HG03095 (cell line): ENCODE results near the gene AIMP1.
A peak's percentile ranks its signal among the peaks of the same experiment; 100 is the strongest.
"Not testable (repeated sequence)": the region's sequence is repeated elsewhere in the genome, so short reads cannot be mapped to it uniquely, and the experiment has no call there.

ENCODE experiments used
- ATAC-seq: cut with Tn5 transposase; IDR thresholded peaks from one replicate; pipeline ENCODE4 v1.9.1; 2021; ENCODE audit warnings: moderate library complexity; ENCODE audit not compliant: unreplicated experiment

Gene AIMP1

DNA sequence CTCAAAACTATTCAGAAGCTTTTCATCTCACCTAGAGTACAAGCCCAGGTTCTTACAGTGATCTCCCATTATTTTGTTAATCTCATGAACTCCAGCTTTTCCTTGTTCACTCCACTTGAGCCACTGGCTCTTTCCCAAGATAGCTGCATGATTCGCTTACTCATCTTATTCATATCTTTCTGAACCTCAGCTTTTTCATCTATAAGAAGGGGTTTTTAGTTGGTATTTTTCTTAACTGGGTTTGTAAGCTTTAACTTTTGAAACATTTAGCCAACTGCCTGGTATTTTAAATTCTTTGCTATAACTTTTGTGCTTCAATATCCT lies 28.3 kb downstream of the AIMP1 start:
- no peak for ATAC-seq

DNA sequence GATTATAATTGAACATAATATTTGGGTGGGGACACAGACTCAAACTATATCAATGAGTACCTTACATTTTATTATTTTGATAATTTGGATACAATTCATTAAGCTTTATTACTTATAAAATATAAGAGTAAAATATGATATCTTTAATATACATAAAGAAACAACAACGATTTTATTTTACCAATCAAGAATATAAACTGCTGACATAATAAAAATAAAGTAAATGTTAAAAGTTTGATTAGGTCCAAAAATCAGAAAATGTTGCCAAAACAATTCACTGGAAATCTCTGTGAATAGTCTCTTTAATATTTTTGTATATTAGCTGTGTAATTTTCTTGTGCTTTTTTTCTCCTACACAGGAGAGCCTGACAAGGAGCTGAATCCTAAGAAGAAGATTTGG lies 30.8 kb downstream of the AIMP1 start:
- ATAC-seq: no peak

DNA sequence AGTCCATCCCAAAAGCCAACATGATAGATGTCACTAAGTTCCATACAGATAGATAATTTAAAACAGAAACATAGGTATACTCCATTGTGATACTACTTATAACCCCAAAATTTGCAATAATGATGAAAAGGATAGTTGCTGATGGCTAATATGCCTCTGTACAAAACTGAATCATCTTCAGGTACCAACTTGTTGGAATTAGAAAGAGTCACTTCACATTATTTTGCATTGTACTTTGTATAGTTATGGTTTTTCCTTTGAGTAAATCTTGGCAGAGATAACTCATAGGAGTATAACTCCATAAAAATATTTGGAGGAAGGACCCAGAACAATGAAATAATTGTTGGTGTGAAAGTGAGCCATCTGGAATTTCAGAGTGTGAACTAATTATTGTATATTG lies 34.7 kb downstream of the AIMP1 start:
- no peak for ATAC-seq

- ATAC-seq: no peak
These were observed 37.4 kb downstream of the AIMP1 start for GRCh38 chr4:106353786-106354185.

DNA sequence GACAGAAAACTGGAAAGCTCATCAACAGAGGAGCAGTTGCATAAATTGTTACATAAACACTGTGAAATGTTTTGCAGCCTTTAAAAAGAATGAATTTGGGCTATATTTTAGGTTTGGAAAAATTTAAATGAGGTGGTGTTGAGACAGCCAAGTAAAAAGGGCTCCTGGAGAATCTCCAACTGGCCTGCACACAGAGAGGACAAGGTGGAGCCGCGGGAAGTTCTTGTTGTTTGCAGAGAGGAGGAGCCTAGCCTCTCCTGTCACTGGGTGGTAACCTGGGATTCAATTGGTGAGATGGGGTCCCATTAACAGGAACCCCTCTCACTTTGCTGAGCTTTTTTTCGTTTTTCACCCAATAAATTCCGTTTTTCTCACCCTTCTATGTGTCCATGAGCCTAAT lies 38.8 kb downstream of the AIMP1 start:
- ATAC-seq: no peak

DNA sequence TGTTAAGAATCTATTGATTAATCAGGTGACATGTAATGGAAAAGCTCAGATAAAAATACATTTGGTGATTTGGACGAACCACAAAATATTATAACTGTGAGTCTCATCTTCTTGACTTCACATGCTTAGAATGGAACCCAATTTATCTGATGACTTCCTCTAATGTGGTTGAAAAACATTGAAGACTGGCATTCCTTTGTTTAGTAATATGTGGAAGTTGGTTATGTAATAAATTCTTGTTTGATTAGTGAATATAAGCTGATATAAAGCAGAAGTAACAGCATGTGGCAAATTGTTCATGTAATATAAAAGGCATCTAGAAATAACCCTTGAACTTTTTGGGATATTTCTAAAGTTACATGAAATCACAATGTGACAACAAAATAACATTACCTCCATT lies 42.5 kb downstream of the AIMP1 start:
- ATAC-seq: no peak

- no peak for ATAC-seq
These were observed 45.9 kb downstream of the AIMP1 start for GRCh38 chr4:106362086-106362825.

DNA sequence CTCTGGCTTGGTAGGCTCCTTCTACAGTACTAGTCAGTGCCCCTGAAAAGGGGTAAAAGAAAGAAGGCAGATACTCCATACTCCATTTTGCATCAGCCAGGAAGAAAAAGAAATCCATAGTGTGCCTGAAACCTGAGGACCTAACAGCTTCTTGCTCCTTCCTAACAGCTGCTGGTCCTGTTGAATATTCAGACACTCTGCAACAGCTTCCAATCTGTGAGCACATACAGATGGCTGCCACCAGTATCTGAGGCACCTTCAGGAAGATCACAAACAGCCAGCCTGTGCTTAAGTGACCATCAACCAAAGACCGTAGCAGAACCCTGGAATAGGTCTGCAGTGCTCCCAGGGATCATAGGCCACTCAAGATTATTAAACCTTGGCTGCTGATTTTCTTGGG lies 47.9 kb downstream of the AIMP1 start:
- ATAC-seq: no peak

DNA sequence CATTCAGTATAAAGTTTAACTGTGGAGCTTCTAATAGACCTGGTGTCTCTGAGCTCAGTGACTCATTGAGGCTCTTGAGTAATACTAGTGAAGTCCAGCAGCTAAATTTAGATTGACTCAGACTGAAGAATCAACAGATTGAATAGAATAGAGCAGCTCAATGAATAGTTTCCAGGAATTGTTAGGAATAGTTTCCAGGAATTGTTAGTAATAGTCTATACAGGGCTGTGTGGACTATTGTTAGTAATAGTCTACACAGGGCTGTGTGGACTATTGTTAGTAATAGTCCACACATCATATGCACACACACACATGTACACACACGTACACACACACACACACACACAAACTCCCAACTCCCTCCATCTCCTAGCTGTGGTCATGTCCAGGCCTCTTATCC lies 49.3 kb downstream of the AIMP1 start:
- no peak for ATAC-seq

DNA sequence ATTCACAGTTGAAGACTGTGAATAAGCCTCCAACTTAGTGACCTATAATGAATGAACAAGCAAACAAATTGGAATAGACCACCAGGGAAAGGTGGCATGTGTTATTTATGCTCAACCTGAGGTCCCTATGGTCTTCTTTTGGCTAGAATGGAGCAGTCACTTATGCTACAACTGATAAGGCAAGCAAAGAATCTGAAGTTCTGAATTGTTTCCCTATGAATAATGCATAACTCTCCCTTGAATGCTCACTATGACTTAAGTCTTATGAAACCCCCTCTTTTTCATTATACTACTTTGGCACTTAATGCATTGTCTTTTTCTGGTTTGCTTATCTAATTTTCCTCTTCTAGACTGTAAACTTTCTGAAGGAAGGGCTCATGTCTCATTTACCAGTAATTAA lies 49.7 kb downstream of the AIMP1 start:
- no peak for ATAC-seq

- no peak for ATAC-seq
These were observed 50.7 kb downstream of the AIMP1 start for GRCh38 chr4:106367072-106367471.

- no peak for ATAC-seq
These were observed 52.3 kb downstream of the AIMP1 start, which contains the start of gene GIMD1 for GRCh38 chr4:106368678-106369077. Gene GIMD1 (minus strand): TSS chr4:106368778. CDS start chr4:106367435, 1,343 bp downstream.

GRCh38 chr4:106369456-106370060 lies 53.2 kb downstream of the AIMP1 start:
- peak; percentile 56 for ATAC-seq

DNA sequence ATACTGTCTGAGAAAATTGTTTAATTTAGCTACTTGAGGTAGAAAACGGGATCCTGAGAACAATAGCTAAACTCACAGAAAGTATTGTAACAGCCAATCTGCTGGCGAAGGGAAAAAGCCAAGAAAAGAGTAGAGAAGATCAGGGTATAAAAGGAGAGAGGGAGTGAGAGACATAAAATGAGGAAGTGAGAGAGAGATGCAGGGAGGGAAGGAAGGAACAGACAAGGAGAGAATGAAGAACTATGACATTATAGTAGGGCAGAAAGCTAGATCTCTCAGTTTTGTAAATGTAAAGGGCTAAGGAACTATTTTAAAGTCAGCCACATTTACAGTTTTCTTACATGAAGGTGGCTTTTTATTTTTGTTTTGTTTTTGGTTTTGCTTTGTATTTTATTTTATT lies 53.9 kb downstream of the AIMP1 start:
- ATAC-seq: no peak

GRCh38 chr4:106371161-106371560 lies 54.8 kb downstream of the AIMP1 start:
- no peak for ATAC-seq

DNA sequence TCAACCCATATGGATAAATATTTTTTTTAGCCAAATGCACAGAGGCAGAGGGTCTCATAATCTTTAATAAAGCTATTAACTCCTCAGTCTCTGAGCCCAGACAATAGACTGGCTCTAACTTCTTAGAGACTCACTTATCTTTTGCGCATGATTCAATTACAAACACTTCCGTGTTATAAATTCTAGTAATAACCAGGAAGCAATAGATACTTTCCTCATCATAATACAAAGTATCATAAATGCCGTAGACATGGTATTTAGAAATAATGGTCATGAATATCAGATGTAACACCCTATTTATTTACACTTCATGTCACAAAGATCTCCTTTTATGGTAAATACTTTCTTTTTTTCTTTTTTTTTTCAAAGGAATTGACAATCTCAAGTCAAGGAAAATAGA lies 56.7 kb downstream of the AIMP1 start:
- ATAC-seq: no peak

GRCh38 chr4:106380179-106380578 lies 63.8 kb downstream of the AIMP1 start:
- no peak for ATAC-seq

GRCh38 chr4:106384878-106385277 lies 68.5 kb downstream of the AIMP1 start:
- ATAC-seq: no peak

DNA sequence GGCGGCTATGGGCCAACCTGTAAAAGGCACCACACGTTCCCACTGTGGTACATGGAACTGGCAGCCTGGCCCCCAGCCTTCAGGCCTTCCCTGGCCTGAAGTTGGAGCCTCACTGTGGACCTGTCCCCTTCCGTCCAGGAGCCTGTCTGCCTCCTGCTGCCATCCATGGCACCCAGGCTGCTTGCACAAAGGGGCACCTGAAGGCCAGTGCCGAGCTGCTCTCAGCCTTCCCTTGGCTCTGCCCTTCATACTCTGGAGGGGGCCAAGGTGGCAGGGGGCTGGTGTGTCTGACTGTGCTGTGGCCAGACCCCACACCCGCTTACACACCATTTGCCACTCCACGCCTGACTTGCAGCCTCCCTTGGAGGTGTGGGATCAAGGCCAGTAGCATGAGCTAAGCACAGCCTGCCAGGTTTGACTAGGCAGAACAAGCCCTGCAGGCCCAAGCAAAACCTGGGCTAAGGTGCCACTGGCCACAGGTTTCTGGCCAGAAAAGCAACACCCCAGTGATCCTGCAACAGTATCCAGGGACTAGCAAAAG lies 69.6 kb downstream of the AIMP1 start:
- no peak for ATAC-seq

GRCh38 chr4:106395582-106395981 lies 79.2 kb downstream of the AIMP1 start:
- ATAC-seq: no peak

DNA sequence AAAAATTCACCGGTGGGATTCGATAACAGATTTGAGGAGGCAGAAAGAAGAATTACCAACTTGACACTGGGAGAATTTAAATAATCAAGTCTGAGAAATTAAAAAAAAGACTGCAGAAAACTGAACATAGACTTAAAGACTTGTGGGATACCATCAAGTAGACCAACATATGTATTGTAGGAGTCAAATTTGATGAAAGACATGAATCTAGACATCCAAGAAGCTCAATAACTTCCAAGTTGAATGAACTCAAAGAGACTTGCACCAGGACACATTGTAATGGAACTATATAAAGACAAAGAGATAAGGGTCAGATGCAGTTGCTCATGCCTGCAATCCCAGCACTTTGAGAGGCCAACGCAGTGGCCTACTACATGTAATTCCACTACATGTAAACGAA lies 82.5 kb downstream of the AIMP1 start:
- ATAC-seq: not testable (repeated sequence)
